Memory B cell (primary cell): ENCODE data around the gene EML2.

Source experiments
- ATAC-seq: fragments of 150-1000 bp; cut with Tn5 transposase; 2 replicates; pipeline ENCODE4 v1.10.0; 2021; ENCODE audit warnings: low read depth, mild to moderate bottlenecking, moderate library complexity
- DNase-seq, 2 donors: peaks; one replicate each; pipeline ENCODE4 v3.0.0; 2022; ENCODE audit warnings: low spot score in 2 of 2
- H3K27ac Mint-ChIP-seq: one replicate; pipeline ENCODE4 v1.8.0; 2022; ENCODE audit warnings: mild to moderate bottlenecking, moderate library complexity, mixed read lengths
- H3K27me3 Mint-ChIP-seq: one replicate; pipeline ENCODE4 v1.8.0; 2022; ENCODE audit warnings: mixed read lengths
- H3K36me3 Mint-ChIP-seq: one replicate; pipeline ENCODE4 v1.8.0; 2022; ENCODE audit warnings: mild to moderate bottlenecking, mixed read lengths
- H3K4me1 Mint-ChIP-seq: one replicate; pipeline ENCODE4 v1.8.0; 2022; ENCODE audit warnings: mixed read lengths
- H3K4me3 Mint-ChIP-seq: one replicate; pipeline ENCODE4 v1.8.0; 2022; ENCODE audit warnings: mild to moderate bottlenecking, moderate library complexity, mixed read lengths
- H3K9me3 Mint-ChIP-seq: one replicate; pipeline ENCODE4 v1.8.0; 2022; ENCODE audit warnings: mixed read lengths

The EML2 gene

DNA sequence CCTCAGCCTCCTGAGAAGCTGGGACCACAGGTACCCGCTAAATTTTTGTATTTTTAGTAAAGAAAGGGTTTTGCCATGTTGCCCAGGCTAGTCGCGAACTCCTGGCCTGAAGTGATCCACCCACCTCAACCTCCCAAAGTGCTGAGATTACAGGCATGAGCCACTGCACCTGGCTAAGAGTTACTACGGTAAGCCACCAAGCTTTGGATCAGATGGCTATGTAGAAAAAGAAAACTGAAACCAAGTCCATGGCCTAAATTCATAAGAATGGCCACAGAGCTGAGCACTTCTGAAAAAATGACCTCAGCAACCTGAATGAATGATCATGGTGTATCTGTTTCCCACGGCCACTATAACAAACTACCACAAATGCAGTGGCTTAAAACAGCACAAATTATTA, 64.0 kb downstream of the EML2 start:
- H3K27ac Mint-ChIP-seq: no peak overlapping the region
- H3K4me1 Mint-ChIP-seq: peaks cover 11% of the 10 kb centered on the region
- peaks cover 3% of the 10 kb centered on the region for H3K36me3 Mint-ChIP-seq
- DNase-seq: no peak
- H3K9me3 Mint-ChIP-seq: no peaks in the 10 kb centered on the region
- H3K4me3 Mint-ChIP-seq: no peak overlapping the region
- H3K27me3 Mint-ChIP-seq: no peaks in the 10 kb centered on the region
- no peak for ATAC-seq

DNA sequence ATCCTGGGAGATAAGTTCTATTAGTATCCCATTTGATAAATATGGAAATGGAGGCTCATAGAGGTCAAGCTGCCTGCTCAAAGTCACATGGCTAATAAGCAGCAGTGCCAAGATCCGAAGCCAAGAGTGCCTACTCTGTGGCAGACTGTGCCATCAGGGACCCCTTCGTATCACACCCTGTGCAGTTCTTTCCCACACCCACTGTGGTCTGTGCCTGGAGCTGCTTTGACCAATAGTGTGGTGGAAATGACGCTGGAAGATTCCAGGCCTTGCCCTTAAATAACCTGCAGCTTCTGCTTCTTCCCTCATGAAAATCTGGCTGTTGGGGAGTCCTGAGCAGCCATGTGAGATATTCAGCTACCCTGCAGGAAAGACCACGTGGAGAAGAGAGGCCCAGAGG, 64.7 kb downstream of the EML2 start:
- H3K4me1 Mint-ChIP-seq: peaks cover 16% of the 10 kb centered on the region
- DNase-seq (no peak), ATAC-seq (no peak)
- H3K27me3 Mint-ChIP-seq: no peaks in the 10 kb centered on the region
- H3K4me3 Mint-ChIP-seq: no peak overlapping the region
- no peak overlapping the region for H3K27ac Mint-ChIP-seq
- H3K9me3 Mint-ChIP-seq: no peaks in the 10 kb centered on the region
- H3K36me3 Mint-ChIP-seq: peaks cover 3% of the 10 kb centered on the region

DNA sequence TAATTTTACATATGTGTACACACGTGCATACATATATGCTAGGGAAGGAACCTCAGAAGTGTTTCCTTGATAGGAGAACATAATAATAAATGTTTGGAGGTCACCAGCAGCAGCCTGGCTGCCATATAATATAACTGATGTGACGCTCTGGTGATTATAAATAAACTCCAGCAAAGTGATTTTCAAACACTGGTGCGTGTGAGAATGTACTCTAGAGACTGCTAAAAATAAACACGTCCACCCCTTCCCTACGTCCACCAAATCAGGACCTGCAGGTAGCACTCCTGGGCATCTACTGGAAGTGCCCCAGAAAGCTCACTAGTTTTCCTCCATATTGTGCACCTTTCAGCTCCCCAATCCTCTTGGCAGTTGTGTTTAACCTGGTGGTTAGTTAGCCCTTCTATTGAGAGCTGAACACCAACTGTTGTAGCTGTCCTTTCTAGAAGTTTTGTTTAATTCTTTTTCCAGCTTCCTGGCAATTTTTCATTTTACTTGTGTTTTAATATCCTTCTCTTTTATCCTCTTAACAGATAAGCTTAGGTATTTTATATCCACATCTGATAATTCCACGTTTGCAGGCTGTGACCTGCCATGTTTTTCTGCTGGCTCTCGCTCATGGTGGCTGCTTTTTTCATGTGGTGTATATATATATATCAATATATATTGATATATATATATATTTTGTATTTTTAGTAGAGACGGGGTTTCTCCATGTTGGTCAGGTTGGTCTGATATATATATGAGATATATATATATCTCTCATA, 67.6 kb downstream of the EML2 start:
- no peak for ATAC-seq
- peaks cover 2% of the 10 kb centered on the region for H3K36me3 Mint-ChIP-seq

DNA sequence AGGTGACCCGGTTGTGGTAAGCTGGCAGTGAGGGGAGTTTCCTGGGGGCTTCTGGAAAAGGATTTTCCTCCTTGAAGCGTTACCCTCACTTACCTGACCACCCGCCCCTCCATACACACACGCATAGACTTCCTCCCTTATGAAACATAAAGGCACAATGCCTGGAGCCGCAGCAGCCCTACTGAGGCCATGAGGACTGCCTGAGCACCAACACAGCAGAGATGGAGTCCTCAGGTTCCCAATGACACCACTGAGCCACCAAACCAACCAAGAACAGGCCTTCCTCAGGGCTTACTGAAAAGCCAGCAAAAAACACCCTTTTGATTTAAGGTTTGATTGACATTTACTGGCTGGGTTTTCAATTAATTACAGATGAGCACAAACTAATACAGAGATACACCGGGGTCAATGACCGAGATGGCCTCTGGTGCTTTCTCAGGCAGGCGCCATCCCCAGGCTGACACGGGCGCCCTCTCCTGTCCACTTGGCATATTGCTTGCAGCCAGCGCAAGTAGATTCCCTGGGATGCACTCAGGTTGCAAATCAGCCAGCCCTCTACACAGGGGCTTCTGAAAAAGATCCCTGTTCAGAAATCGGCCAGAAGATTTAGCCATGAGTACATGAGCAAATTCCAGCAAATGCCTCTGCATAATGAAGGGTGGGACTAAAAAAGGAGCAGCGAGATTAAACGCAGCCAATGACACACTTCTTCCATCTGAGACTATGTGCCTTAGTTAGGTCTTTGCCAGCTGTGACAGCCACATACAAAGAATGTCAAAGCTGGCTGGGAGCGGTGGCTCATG, 69.4 kb downstream of the EML2 start:
- no peaks in the 10 kb centered on the region for H3K36me3 Mint-ChIP-seq

More for the DNA sequence above, 67.6 kb downstream of the EML2 start:
- Mint-ChIP-seq H3K9me3 (no peaks in the 10 kb centered on the region), H3K27me3 (no peaks in the 10 kb centered on the region), H3K27ac (no peak overlapping the region), H3K4me3 (no peak overlapping the region), H3K4me1 (peaks cover 10% of the 10 kb centered on the region)
- no peak for DNase-seq

DNA sequence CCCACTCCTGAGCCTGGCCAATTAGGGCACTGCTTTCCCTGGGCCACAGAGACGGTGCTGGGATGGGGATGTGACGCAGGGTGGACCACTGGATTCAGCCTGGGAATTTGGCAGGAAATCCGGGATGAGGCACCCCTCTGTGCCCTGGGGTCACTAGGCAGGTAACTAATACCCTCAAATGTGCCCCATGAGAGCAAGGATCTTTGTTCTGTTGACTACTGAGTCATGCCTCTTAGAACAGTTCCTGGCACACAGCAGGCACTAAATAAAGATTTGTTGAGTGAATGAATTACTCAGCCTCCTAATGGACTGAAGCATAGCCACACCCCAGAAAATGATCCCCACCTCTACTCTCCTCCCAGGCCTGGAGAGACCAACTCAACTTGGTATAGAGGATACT, 70.5 kb downstream of the EML2 start:
- Mint-ChIP-seq H3K27me3 (no peaks in the 10 kb centered on the region), H3K4me1 (peaks cover 11% of the 10 kb centered on the region), H3K36me3 (no peaks in the 10 kb centered on the region), H3K4me3 (no peak overlapping the region), H3K27ac (no peak overlapping the region), H3K9me3 (no peaks in the 10 kb centered on the region)
- ATAC-seq (no peak), DNase-seq (no peak)

More for the DNA sequence above, 69.4 kb downstream of the EML2 start:
- Mint-ChIP-seq H3K27ac (no peak overlapping the region), H3K4me3 (no peak overlapping the region), H3K27me3 (no peaks in the 10 kb centered on the region), H3K9me3 (no peaks in the 10 kb centered on the region), H3K4me1 (peaks cover 8% of the 10 kb centered on the region)
- DNase-seq: peak; percentile 63 to 71
- ATAC-seq: peak; percentile 79

DNA sequence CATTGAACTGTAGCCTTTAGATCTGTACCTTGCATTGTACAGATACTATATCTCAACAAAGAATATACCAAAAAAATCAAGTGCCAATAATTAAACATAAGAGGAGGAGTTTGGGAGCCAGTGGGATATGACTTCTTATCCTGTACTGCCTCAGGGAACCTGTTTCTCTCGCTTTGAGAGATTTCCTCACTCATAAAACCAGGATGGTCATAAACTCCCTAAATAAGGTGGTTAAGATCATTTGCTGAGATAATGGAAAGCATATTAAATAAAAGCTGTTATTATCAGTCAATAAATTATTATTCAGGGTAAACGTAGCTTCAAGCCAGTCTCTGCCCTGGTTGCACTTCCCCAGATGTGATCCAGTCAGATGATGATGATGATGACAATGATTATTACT, 71.6 kb downstream of the EML2 start:
- no peak overlapping the region for H3K27ac Mint-ChIP-seq
- no peak for ATAC-seq
- H3K36me3 Mint-ChIP-seq: no peaks in the 10 kb centered on the region
- H3K9me3 Mint-ChIP-seq: no peaks in the 10 kb centered on the region
- peaks cover 18% of the 10 kb centered on the region for H3K4me1 Mint-ChIP-seq
- DNase-seq: no peak
- no peak overlapping the region for H3K4me3 Mint-ChIP-seq
- no peaks in the 10 kb centered on the region for H3K27me3 Mint-ChIP-seq

DNA sequence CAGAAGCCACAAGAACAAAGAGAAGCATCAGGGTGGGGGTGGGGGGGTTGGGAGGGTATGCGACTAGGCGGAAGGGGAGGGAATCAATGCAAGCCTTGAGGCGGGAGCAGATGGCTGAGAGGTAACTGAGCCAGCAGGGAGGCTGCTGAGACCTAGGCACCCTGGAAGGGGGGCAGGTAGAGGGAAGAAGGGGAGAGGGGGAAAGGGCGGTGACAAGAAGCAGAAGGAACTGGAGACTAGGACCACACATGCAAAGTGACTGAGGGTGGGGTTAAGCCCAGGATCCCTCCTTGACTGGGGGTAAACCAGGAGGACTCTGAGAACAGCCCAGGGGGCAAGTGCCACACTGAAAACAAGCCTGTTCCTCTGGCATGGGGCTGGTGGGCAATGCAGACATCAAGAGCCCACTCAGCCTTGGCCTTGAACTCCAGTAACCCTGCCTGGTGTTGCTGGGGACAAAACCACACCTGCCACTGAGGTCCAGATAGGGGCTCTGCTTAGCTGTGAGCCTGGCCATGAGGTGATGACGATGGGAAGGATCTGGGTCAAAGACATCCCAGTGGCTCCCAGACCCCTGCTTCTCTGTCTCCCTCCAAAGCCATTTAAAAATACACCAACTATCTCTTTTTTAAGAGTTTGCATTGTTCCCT, 74.9 kb downstream of the EML2 start:
- Mint-ChIP-seq H3K27me3 (no peaks in the 10 kb centered on the region), H3K4me1 (peaks cover 26% of the 10 kb centered on the region), H3K4me3 (peak overlapping the region; percentile 39), H3K36me3 (peaks cover 1% of the 10 kb centered on the region), H3K27ac (peak overlapping the region; percentile 75), H3K9me3 (no peaks in the 10 kb centered on the region)
- DNase-seq: no peak
- peak; percentile 47 for ATAC-seq

DNA sequence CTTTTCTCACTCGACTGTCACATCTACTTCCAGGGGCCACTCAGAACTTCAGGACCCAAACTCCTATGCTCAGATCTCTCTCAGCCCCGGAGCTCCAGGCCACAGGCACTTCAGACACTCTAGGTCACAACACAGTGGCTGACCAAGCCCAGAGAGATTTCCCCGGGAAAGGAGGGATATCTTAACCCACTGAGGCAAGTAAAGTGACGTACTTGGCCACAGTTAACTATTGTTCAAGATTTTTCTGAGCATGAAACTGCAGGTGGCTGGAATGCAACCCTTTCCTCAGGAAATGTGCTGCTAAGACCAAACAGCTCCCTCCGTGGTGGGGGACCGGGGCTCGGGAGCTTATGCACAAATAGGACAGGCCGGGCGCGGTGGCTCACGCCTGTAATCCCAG, 78.5 kb downstream of the EML2 start:
- no peak overlapping the region for H3K4me3 Mint-ChIP-seq
- H3K4me1 Mint-ChIP-seq: peaks cover 37% of the 10 kb centered on the region
- DNase-seq: no peak
- H3K9me3 Mint-ChIP-seq: no peaks in the 10 kb centered on the region
- H3K27ac Mint-ChIP-seq: no peak overlapping the region
- H3K36me3 Mint-ChIP-seq: peaks cover 1% of the 10 kb centered on the region
- H3K27me3 Mint-ChIP-seq: no peaks in the 10 kb centered on the region
- no peak for ATAC-seq

DNA sequence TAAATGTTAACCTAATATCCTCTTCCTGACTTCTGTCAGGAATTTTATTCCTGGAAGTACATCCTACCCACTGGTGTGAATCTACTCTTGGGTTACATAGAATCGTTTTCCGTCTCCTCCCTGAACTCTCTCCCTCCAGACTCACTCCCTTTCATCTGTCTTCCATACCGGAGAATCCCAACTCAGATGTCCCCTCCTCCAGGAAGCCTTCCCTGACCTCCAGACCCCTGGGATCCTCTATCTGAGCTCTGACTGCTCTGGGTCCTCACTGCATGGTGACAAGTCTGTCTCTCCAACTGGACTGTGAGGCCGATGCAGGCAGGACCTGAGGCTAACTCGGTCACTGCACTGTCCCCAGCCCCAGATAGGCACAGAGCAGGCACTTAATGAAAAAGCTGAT, 79.2 kb downstream of the EML2 start:
- Mint-ChIP-seq H3K36me3 (peaks cover 1% of the 10 kb centered on the region), H3K27me3 (no peaks in the 10 kb centered on the region), H3K4me3 (no peak overlapping the region), H3K4me1 (peaks cover 37% of the 10 kb centered on the region), H3K27ac (no peak overlapping the region), H3K9me3 (no peaks in the 10 kb centered on the region)
- DNase-seq (no peak), ATAC-seq (no peak)
